B cell (primary cell): ENCODE measurements around the gene CDC42BPG. TPM values are rescaled to one million over a fixed set of nuclear protein-coding genes. Genes with fewer than 3 reads are reported as not detected.

ENCODE experiments used
- ATAC-seq: fragments of 200-7000 bp; cut with Tn5 transposase; one replicate; pipeline ENCODE4 v1.10.0; 2021; ENCODE audit warnings: low read depth, mild to moderate bottlenecking, moderate number of reproducible peaks, moderate library complexity
- CTCF ChIA-PET: fragments of 350-600 bp; sonication (Branson Sonifier 250); formaldehyde crosslinking; loops from one replicate; lab custom pipeline; 2021; ENCODE audit warnings: antibody characterized with exemption, inconsistent platforms; lab: Charles Lee
- POLR2A ChIA-PET: fragments of 350-600 bp; sonication (Branson Sonifier 250); formaldehyde crosslinking; loops from one replicate; lab custom pipeline; 2021; ENCODE audit warnings: antibody characterized with exemption; lab: Charles Lee
- DNase-seq: peaks from one replicate; pipeline ENCODE4 v3.0.0; 2013
- H2AFZ ChIP-seq: 2 replicates; pipeline ENCODE4 v1.6.1; 2012; ENCODE audit warnings: mild to moderate bottlenecking, low read depth, low read length; ENCODE audit not compliant: insufficient read depth, poor library complexity, severe bottlenecking
- H3K27ac ChIP-seq, 2 donors: 1 replicate in 1 of 2; 2 replicates in 1 of 2; pipeline ENCODE4 v1.5.1; 2012 to 2013; ENCODE audit warnings: low read length in 2 of 2, mild to moderate bottlenecking in 2 of 2, moderate library complexity in 1 of 2
- H3K27me3 ChIP-seq, 4 experiments: fragments of 200-600 bp in 1 of 4; sonication (generic) in 1 of 4; replicated peaks in 1 of 4; 1 replicate in 2 of 4; 2 replicates in 2 of 4; pipeline versions ENCODE4 v1.6.1 to v1.7.0; 2013 to 2016; ENCODE audit warnings: low read length in 3 of 4, mild to moderate bottlenecking in 2 of 4, mixed read lengths in 1 of 4, moderate library complexity in 1 of 4; ENCODE audit not compliant: insufficient read depth in 4 of 4, control insufficient read depth in 3 of 4; ENCODE audit errors: control extremely low read depth in 1 of 4
- H3K36me3 ChIP-seq, 2 experiments: replicated peaks in 1 of 2; 1 replicate in 1 of 2; 2 replicates in 1 of 2; pipeline versions ENCODE4 v1.6.1 to v1.7.1; 2013; ENCODE audit warnings: low read length in 1 of 2; ENCODE audit not compliant: insufficient read depth in 2 of 2, control insufficient read depth in 1 of 2; ENCODE audit errors: control extremely low read depth in 1 of 2, extremely low read depth in 1 of 2
- H3K4me1 ChIP-seq, 2 donors: fragments of 200-600 bp in 1 of 2; sonication (generic) in 1 of 2; 1 replicate in 1 of 2; 2 replicates in 1 of 2; pipeline versions ENCODE4 v1.5.1 to v1.6.1; 2013 to 2017; ENCODE audit warnings: low read length in 2 of 2; ENCODE audit not compliant: control insufficient read depth in 2 of 2, insufficient read depth in 2 of 2
- H3K4me2 ChIP-seq: replicated peaks from 2 replicates; pipeline ENCODE3; 2012; ENCODE audit warnings: mild to moderate bottlenecking, low read depth, low read length; ENCODE audit not compliant: poor library complexity, severe bottlenecking
- H3K4me3 ChIP-seq, 5 experiments: fragments of 200-600 bp in 1 of 5; sonication (generic) in 1 of 5; 1 replicate in 3 of 5; 2 replicates in 2 of 5; pipeline versions ENCODE4 v1.5.1 to v1.7.0; 2011 to 2016; ENCODE audit warnings: low read length in 4 of 5, mild to moderate bottlenecking in 4 of 5, low read depth in 2 of 5, control low read depth in 1 of 5, moderate library complexity in 1 of 5; ENCODE audit not compliant: insufficient read depth in 1 of 5; ENCODE audit errors: control extremely low read depth in 1 of 5, extremely low read depth in 1 of 5
- H3K79me2 ChIP-seq: fragments of 200-600 bp; sonication (generic); one replicate; pipeline ENCODE4 v1.6.0; 2016; ENCODE audit warnings: low read length; ENCODE audit not compliant: control insufficient read depth, insufficient read depth
- H3K9ac ChIP-seq: fragments of 200-600 bp; sonication (generic); 2 replicates; pipeline ENCODE4 v1.6.1; 2017; ENCODE audit warnings: mild to moderate bottlenecking, low read length, moderate library complexity
- H3K9me3 ChIP-seq, 3 donors: one replicate each; pipeline versions ENCODE4 v1.6.1 to v1.7.1; 2013; ENCODE audit warnings: low read length in 2 of 3; ENCODE audit not compliant: control insufficient read depth in 2 of 3, insufficient read depth in 1 of 3; ENCODE audit errors: control extremely low read depth in 1 of 3
- H4K20me1 ChIP-seq: 2 replicates; pipeline ENCODE4 v1.6.0; 2012; ENCODE audit warnings: mild to moderate bottlenecking, low read length; ENCODE audit not compliant: insufficient read depth, control insufficient read depth, poor library complexity, severe bottlenecking
- H3K27ac Mint-ChIP-seq: one replicate; pipeline ENCODE4 v1.8.0; 2021; ENCODE audit warnings: mixed read lengths
- H3K27me3 Mint-ChIP-seq: one replicate; pipeline ENCODE4 v1.8.0; 2021; ENCODE audit warnings: mixed read lengths
- H3K4me1 Mint-ChIP-seq: one replicate; pipeline ENCODE4 v1.8.0; 2021; ENCODE audit warnings: mixed read lengths
- H3K4me3 Mint-ChIP-seq: one replicate; pipeline ENCODE4 v1.8.0; 2021; ENCODE audit warnings: mixed read lengths
- H3K9me3 Mint-ChIP-seq: one replicate; pipeline ENCODE4 v1.8.0; 2022; ENCODE audit warnings: mixed read lengths; ENCODE audit not compliant: insufficient read depth
- EZH2 ChIP-seq: IDR thresholded peaks from 2 replicates; pipeline ENCODE4 v1.6.1; 2012; ENCODE audit warnings: borderline replicate concordance, low read depth, mild to moderate bottlenecking, moderate library complexity, low read length; ENCODE audit not compliant: insufficient read depth, poor library complexity, severe bottlenecking
- WGBS: methylation state at CpG from one replicate; pipeline ENCODE4 v1.1.5; 2013; ENCODE audit warnings: missing lambda C conversion rate; ENCODE audit not compliant: insufficient coverage; 5-methylcytosine and 5-hydroxymethylcytosine counted together
- intact Hi-C: fragments of 100-400 bp; cut with micrococcal nuclease; formaldehyde crosslinking; loops from one replicate; pipeline ENCODE4 v1.10.0; 2022
- polyA plus RNA-seq: library from polyadenylated mRNA; depleted of rRNA; stranded (reverse); fragments of >200 nt; gene quantifications from 2 replicates; pipeline ENCODE4 v1.2.3, GENCODE V29; 2012
- total RNA-seq, 2 donors: library from RNA; stranded (reverse); fragments of 120-200 nt in 1 of 2; gene quantifications; 1 replicate in 1 of 2; 2 replicates in 1 of 2; pipeline versions ENCODE4 v1.2.3 to v1.2.4, GENCODE V29; 2013 to 2022
- TF ChIP-seq, protein P1 (sequence below): fragments of 200-600 bp; IDR thresholded peaks from one replicate; pipeline ENCODE4 v1.8.0; 2022; ENCODE audit warnings: antibody characterized with exemption, mild to moderate bottlenecking

CDC42BPG gene
- total and polyA plus RNA-seq, 2 donors (not counting 1 experiment from before 2014, with no cell fraction given), result 3.7 to 8.7 TPM

- H3K4me2 ChIP-seq, result peak overlapping the region; percentile 95
- peaks cover 36% of the 10 kb centered on the region for H3K79me2 ChIP-seq
- no peaks in the 10 kb centered on the region for H3K9me3 ChIP-seq
- Mint-ChIP-seq H3K4me3 (peak overlapping the region; percentile 98), H3K9me3 (no peaks in the 10 kb centered on the region), H3K27me3 (no peaks in the 10 kb centered on the region), H3K4me1 (peaks cover 34% of the 10 kb centered on the region), H3K27ac (peak overlapping the region; percentile 95)
- peak overlapping the region; percentile 90 for H3K9ac ChIP-seq
- H3K27ac ChIP-seq, result peak overlapping the region; percentile 63 to 79
- peaks cover 15 to 32% of the 10 kb centered on the region in 2 donors for H3K4me1 ChIP-seq
- ATAC-seq (peak; percentile 19), DNase-seq (no peak)
- ChIA-PET POLR2A (interaction anchor here (0.5 to 2.6 kb wide), 11 partner anchors 8 to 217 kb away, joined by 3 to 16 read pairs (median 4); partner anchors contain the start of genes MAP4K2, RASGRP2 and SF1), CTCF (interaction anchor here (0.8 to 1.6 kb wide), 7 partner anchors 11 to 68 kb away, joined by 3 to 7 read pairs (median 5); partner anchors contain the start of genes CDC42BPG and SF1)
- peaks cover 11% of the 10 kb centered on the region for H4K20me1 ChIP-seq
- H3K27me3 ChIP-seq, result no peaks in the 10 kb centered on the region
- H3K4me3 ChIP-seq, result peak overlapping the region; percentile 36 to 99 (median 86)
- intact Hi-C loops, result loop anchor here (1.0 to 2.0 kb wide), 5 partner anchors 9 to 78 kb away; partner anchors contain the start of genes CDC42BPG and RASGRP2
- no peak for TF ChIP-seq EZH2
- TF ChIP-seq, protein P1, sequence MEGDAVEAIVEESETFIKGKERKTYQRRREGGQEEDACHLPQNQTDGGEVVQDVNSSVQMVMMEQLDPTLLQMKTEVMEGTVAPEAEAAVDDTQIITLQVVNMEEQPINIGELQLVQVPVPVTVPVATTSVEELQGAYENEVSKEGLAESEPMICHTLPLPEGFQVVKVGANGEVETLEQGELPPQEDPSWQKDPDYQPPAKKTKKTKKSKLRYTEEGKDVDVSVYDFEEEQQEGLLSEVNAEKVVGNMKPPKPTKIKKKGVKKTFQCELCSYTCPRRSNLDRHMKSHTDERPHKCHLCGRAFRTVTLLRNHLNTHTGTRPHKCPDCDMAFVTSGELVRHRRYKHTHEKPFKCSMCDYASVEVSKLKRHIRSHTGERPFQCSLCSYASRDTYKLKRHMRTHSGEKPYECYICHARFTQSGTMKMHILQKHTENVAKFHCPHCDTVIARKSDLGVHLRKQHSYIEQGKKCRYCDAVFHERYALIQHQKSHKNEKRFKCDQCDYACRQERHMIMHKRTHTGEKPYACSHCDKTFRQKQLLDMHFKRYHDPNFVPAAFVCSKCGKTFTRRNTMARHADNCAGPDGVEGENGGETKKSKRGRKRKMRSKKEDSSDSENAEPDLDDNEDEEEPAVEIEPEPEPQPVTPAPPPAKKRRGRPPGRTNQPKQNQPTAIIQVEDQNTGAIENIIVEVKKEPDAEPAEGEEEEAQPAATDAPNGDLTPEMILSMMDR, result no peak
- peak overlapping the region; percentile 99 for H2AFZ ChIP-seq
- WGBS, result 0% methylated on average over 3 of the region's 17 CpGs
- peaks cover 0 to 16% of the 10 kb centered on the region in 2 experiments for H3K36me3 ChIP-seq
Observed at GRCh38 chr11:64810891-64811272, 33.6 kb downstream of the CDC42BPG start.
